Measurements from ENCODE around the gene SDC1. TPM values are rescaled to one million over a fixed set of nuclear protein-coding genes. Genes with fewer than 3 reads are reported as not detected.

The SDC1 gene
- total RNA-seq, 1 donor from 2014 or later = 1,059 TPM

DNA sequence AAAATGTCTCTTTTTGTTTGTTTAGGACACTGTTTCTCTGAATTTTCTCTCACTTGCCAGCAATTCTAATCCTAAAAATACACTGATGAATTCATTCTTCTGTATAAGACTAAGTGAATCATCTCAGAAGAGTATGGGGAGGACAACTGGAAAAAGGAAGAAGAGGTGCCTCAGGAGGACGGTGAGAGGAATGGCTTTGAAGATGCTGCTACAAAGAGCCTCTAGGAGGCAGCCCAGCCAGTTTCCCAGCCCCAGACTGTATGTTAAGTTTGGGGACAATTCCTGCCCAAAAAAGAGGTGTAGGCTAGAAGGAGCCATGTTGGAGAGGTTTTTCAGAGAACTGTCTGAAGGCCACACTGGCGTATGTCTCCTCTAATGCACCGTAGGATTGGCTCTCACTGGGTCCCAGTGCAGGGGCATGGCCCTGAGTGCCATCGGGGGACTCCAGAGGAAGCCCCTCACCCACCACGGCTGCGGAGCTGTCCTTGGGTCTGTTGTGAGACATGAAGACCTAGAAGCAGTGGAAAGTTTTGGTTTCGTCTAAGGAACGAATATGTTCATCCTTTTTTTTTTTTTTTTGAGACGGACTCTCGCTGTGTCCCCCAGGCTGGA, 3.1 kb upstream of the SDC1 start:
- DNase-seq (ENCODE audit: low spot score) = no peak

DNA sequence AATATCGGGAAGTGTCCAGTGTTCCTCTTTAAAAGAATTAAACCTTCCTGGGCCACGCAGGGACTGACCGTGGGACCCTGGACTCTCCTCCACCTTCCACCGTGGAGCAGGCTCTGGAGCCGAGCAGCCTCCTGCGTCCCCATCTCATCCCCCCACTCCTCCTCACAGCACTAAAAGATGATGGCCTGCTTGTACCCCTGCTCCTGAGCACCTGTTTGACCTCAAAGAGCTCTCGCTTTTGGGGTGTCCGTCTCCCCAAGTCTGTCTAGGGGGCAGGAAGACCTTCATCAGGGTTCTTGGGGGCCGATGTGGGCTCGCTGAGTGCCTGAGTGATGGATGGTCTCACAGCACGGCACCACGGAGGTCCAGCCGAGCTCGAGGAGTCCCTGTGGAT, 1.2 kb upstream of the SDC1 start:
- no peak for DNase-seq (ENCODE audit: low spot score)

DNA sequence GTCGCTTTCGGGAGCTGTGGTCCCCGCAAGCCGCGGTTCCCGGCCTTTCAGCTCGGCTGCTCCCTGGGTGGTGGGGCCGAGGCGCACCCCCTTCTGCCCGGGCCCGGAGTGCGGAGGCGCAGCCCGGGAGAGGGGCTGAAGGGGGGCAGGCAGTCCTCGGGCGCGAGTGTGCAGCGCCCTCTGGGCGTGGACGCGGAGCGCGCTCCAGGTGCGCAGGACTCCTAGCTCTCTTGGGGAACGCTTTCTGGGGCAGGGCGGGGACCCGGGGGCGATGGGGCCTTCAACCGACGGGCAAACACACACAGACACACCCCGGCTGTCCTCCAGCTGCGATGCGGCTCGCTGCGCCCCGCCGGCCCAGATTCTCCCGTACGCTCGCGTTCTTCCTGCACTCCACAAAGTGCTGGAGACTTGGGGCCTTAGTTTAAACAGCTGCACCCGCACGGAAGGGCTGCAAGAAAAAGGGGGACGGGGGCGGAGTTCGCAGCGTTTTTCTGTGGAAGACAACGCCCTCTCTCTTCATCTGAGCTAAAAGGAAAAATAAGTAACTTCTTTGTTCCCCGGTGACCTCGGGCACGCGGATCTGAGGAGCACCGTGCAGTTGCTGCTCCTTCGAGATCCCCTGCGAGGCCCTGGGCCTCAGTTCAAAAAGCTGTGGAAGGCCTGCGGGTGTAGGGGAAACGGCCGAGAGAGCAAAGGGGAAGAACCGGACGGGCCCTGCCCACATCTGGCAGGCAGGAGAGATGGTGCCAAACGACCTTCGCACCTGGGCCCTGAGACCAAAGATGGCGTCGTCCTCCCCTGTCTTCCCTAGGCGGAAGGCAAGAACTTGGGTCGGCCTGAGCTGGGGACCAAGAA, 593 bp upstream of the SDC1 start:
- DNase-seq (ENCODE audit: low spot score) = peak; percentile 65

DNA sequence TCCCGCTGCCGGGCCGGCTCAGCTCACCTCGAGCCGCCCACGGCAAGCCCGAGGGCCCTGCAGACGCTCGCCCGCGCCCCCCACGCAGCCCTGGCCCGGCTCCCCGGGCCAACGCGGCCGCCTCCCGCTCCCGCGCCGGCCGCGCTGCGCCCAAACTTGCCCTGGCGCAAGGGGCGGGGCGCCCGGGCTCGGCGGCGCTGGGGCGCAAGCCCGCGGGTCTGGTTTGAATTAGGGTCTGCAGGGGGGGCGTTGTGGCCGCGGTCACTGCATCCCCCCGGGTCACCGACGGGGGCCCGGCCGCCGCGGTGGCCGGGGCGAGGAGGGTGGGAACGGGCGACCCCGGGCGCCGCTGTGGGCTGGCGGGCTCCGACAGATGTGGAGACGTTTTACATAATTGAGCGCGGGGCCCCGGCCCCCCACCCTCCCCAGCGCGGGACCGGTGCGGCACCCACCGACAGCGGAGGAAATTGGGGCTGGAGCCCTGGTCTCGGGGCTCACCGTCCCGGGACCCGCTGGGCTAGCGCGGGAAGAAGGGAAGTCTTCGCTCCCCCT, 690 bp downstream of the SDC1 start:
- no peak for DNase-seq (ENCODE audit: low spot score)

DNA sequence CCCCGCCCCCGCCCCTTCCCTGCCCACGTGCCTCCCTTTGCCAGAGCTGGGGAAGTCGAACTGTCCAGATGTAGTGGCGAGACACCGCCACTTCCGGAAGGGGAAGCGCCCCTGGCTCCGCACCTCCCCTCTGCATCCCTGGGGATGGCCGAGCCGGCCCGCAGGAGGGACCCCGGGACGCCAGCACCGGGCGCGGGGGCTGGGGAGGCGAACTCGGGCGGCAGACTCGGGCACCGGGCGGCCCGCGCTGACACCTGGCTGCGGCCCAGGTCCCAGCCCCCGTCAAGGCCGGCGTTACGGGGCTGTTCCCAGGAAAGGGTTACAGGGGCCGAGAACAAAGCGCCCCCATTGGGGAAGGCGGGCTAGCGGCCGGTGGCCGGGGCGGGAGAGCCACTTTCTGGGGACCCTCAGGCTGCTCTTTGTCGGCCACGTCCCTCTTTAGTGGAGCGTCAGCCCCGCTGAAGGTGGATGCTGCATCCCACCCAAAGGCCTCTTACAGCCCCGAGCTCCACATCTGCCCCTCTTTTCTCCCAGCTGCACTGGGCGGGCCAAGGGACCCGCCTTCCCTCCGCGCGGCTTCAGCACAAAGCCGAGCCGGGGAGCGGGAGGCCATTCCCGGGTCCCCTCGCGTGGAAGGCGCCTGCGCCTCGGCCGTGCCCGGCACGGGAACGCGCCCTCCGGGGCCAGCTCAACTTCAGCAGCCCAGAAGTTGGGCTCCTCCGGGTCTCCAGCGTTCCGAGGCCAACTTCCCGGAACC, 1.3 kb downstream of the SDC1 start:
- no peak for DNase-seq (ENCODE audit: low spot score)

DNA sequence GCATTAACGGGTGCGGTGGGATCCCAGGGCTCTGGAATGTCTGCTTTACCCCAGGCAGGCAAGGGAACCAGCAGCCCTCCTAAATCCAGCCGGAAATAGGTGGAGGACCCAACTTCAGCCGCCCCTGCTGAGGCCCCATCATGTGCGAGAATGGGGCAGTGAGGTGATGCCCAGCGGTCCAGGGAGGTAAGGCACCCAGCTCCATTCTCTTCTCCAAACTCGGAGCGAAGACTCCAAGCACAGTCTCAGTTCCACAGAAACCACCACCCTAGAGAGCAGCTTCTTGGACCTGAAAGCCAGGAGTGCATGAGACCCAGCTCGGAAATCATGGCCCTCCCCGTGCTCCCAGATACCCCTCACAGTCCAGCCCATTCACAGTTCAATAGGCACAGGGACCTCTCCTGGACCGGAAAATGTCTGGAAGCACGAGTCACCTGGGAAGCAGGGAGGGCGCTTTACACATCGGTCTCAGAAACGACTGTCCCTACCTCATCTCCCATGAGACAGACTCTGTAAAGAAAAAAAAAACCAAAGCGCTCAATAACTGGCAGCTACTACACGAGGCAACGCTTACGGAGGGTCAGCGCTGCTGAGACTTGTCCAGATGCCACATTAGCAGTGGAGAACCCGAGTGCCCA, 2.0 kb downstream of the SDC1 start:
- DNase-seq (ENCODE audit: low spot score) = no peak

DNA sequence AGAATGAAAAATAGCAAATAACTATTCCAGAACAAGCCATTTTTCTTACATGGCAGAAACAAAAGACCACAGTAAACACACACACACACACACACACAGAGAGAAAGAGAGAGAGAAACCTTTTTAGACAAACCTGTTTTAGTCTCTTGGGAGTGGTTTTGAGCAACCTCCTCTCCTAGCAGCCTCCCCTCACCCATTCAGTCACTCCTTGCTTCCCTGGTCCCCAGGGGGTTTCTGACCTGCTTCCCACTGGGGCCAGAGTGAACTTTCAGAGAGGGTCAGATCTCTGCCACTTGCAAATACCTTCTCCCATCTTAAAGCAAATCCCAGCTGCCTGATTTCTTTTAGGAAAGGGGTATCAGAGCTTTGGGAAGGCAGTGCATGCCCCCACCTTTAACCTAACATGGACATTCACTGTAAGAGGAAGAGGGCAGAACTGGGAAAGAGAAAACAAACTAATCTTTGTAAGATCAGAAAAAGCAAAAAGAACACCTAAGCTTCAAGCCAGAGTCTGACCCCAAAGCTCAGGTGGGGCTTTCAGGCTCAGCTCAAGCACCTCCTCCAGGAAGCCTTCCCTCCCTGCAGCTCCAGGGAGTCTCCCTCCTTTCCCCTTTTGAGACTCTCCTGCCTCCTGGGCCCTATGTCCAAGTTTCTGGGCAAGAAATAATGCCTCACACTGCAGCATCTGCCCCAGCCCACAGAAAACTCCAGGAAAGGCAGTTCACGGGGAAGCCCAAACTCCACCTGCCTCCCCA, 2.7 kb downstream of the SDC1 start:
- no peak for DNase-seq (ENCODE audit: low spot score)

DNA sequence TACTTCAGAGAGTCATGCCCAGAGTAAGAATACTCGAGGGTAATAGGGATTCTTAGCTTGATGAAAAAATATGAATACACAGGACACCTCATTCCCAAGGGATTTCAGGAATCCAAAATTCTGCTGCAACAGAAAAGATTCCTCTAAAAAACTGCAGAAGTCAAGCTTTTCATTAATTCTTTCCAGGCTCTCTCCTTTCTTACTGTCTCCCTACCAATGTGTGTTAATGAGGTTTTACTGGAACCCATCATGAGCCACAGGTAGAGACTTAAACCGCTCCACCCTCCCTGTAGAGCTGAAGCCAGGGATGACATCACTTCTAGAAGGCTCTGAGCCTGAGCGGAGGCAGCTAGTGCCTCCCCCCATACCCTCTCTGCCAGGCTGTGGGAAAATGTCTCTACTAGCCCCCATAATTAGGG, 3.4 kb downstream of the SDC1 start:
- DNase-seq (ENCODE audit: low spot score) = no peak

DNA sequence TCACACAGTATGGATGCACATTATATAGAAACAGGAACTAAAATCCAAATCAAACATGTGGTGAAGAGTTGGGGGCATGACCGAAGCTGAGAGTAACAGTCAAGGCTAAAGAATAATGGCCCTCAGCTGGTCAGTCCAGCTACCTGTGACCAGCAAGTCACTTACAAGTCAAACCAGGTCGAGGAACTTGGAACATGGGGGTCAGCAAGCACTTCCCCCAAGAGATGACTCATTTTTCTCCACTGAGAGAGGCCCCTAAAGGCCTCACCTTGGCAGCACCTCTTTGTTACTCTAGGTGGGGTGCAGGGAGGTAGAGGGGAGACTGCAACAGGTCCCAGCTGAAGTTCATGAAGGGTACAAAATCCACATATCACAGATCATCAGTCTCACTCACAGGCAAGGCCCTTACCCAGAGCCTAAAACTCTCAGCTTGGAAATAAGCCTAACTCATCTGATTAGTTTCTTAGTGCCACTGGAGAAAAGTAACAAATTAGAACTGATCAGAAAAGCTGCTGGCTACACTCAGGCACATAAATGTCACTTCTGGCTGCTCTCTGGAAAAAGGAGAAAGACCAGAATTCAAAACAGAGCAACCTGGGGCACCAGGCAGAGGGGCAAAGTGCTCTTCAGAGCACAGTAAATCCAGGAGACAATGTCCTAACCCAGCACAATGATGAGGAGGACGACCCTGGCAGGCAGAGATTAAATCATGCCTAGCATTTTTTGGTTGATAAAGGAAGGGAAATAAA, 4.0 kb downstream of the SDC1 start:
- DNase-seq (ENCODE audit: low spot score) = no peak

DNA sequence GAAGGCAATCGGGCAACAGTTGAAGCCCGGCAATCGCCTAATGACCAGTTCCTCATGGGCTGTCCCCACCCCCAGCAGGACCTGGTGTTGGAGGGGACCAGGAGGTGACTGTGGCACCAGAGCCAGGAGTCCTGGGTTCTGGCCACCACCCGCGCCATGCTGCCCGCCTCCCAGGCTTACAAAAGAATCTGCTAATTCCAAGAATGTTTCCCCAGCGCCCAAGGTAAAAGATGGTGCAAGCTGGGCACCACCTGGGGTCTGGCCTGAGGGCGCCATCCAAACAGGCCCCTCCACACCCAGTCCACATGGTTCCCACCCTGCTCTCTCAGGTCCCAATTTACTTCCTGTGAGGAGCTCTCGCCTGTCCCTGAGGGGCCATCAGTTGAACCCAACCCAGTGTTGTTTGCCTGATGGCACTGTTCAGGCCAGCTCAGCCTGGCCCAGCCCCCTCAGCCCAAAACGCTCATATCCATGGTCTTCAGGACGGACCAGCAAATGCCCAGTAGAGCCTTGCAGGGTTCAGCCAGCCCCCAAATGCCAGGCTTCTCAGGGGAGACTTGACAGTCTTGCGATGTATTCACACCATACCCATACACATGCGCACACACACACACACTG, 5.1 kb downstream of the SDC1 start:
- DNase-seq (ENCODE audit: low spot score) = no peak

DNA sequence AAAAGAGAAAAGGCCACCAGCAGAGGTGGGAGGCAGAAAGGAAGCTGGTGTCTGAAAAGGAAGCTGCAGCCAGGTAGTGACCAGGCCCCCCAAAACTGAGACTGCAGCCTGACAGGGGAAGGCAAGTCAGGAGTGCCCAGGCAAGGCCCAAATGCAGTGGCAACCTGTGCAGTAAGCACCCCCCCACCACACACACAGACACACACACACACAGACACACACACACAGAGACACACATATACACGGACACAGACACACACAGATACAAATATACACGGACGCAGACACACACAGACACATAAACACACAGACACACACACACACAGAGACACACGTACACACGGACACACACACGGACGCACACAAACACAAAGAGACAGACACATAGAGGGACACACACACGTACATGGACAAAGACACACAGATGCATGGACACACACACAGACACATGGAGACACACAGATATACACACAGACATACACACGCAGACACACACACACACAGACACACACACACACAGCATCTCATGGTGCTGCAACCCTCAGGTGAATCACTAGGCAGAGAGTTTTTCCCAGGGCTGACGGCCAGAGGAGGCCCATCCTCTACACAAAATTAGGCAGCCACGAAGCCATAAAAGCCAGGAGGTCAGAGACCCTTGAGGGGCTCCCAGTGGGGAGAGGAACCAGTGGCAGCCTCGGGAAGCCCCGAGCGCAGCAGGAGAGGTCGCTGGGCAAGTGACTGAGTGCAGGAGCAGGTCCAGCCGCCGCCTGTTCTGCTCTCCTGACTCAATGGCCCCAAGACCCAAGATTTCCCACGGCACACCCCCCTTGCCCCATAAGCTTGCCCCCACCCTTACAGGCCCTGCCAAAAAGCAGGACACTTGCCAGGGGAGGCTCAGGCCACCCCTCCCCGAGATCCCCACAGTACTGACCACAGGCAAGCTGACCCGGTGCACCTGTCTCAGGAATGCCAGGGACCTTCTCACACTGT, 6.3 kb downstream of the SDC1 start:
- DNase-seq (ENCODE audit: low spot score) = no peak

DNA sequence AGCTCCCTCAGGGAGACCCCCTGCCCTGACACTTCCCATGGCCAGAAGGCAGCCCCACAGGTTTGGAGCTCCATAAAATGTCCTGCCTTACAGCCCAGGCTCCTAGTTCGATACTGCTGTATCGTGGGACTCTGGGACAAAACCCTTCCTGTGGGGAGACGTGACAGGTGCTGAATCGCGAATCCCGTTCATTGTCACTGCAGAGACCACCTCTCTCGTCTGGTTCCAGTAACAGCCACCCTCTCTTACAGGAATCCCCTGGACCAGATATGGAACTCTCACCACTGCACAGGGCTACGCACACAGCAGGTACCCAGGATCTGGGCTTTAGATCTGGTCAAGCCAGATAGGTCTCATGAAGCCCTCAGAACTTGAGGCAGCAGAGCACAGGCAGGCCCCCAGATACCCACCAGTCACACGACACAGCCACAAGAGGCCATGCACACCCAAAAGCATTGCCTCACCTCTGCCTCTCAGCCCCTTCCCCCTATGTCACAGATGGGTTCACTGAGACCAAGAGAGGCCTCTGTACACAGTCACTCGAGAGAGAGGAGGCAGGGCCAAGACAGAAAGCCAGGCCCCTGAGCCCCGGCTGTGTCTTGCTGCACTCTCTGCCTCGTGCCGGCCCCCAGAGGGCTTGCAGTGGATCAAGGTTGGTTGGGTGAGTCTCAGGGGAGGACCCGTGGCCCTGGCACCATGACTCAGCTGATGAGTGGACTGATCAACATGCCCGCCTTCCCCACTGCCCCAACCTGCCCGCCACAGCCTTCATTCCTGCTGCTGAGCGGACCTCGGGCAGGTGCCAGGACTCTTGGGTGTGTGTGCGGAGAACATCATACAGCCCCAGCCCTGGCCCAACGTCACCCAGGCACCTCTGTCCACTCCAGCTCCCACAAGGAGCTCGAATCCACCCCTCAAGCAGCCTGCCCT, 7.6 kb downstream of the SDC1 start:
- peak; percentile 74 for DNase-seq (ENCODE audit: low spot score)

DNA sequence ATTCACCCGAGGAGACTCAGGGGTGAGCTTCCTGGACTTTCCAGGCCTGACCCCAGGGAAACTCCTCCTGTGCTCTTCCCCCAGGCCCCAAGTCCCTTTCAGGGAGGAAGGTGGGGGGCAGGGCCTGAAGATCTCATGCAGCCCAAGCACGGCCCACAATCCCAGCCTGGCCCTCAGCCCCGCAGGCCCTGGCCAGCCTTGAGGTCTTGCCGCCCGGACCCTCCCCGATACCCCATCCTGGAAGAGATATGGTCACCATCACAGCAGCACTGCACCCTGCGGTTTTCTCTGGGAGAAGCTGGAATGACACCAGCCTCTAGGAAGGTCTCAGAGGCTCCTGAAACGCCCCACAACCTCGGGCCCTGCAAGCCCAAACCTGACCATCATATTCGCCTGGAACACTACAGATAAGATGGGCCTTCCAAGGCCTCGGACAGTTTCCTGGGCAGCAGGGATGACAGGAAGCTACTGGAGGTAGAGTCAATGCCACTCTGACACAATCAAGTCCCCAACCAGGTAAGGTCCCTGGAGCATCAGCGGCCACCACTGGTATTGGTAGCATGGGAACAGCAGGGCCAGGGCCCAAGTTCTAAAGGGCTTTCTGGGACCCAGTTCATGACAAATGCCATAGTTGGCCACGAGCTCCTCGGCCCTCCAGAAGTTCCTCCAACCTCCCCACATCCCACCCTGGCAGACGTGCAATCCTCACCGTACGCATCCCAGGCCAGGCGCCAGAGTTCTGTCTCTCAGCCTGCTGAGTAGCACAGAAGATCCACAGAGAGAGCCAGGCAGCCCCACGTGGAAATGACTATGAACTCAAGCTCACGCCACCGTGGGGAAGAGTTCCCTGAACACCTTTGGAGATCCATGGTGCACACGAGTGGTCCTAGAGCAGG, 8.6 kb downstream of the SDC1 start:
- DNase-seq (ENCODE audit: low spot score) = no peak

DNA sequence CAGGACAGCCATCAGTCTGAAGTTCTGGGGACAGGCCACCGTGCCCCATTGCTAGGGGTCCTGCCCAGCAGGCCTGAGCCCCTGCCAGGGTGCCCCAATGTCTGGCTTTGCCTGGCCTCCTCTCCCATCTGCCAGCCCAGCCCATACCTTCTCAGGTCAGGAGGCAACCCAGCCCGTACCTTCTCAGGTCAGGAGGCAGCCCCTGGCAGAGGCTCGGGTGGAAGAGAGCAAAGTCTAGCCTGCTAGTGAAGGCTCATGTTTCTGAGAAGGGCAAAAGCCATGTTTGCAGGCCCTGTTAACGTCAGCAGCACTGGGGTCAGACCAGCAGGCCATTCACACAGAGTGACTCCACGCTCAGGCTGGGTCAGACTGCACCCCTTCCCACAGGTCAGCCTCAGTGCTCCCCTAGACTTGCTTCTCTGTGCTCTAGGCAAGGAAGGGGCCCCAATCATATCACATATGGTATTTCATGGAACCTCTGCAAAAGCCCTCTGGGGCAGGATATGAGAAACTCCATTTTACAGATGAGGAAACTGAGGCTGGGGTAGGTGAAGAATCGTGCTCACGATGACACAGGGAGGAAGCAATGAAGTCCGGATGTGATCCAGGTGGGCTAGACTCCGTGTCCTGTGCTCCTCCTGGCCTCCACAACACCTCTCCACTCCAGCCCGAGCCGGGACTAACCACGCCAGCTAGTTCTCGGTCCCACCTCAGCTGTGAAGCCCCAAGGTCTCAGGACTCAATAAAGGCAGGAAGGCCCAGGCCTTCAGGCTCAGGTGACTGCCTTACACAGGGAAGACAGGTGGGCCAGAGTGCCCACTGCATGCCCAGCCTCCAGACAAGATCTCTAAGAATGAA, 9.5 kb downstream of the SDC1 start:
- peak; percentile 53 for DNase-seq (ENCODE audit: low spot score)

DNA sequence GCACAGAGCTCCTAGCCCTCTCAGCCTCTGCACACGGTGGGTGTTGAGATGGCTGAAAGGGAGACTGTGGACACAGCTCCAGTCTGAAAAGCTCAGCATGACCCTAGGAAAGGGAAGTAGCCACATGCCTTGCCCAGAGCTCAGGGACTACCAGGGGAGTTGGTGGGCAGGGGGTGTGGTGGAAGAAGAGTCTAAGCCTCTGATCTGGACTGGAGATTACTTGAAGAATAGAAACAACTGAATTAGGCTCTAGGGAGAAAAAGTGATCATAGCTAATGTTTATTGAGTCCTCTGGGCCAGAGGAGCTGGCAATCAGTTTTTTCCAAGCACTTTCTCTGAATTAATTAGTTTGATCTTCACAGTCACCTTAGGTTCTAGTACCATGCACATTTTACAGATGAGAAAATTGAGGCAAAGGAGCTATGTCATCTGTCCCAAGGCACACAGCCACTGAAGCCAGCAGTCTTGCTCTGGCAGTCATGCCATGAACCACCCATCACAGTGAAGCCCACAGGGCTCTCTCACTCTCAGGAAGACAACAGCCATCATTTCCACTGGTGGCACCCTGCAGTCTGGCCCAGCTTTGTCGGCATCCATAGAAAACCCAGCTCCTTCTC, 10.3 kb downstream of the SDC1 start:
- DNase-seq (ENCODE audit: low spot score) = no peak

Data from mucosa of gallbladder (tissue), 1 donor.